GM12878 (cell line): ENCODE results near the gene DBN1.

Source experiments
- JUND ChIP-seq: IDR thresholded peaks from 2 replicates; pipeline ENCODE4 v1.6.1; 2012; ENCODE audit warnings: low read depth, mild to moderate bottlenecking, low read length, improper control_type of control experiment, moderate library complexity
- POLR2A ChIP-seq: IDR thresholded peaks from 2 replicates; pipeline ENCODE4 v1.6.1; 2011; ENCODE audit warnings: low read depth, mild to moderate bottlenecking, low read length
- SREBF2 ChIP-seq: IDR thresholded peaks from 2 replicates; pipeline ENCODE4 v1.6.1; 2012; ENCODE audit warnings: mild to moderate bottlenecking, low read length

GRCh38 chr5:177459357-177459756 lies 14.1 kb downstream of the DBN1 start:
- no peak for TF ChIP-seq POLR2A
- no peak for TF ChIP-seq JUND
- TF ChIP-seq SREBF2, result no peak
